OCI-LY1 (cell line): Measurements from ENCODE around the gene ST3GAL5.

Experiments
- H2AFZ ChIP-seq: fragments of 200-600 bp; sonication (generic), shearing (Covaris generic); 2 replicates; pipeline ENCODE4 v1.6.0; 2014; ENCODE audit warnings: antibody characterized with exemption, mild to moderate bottlenecking, low read length
- H3F3A ChIP-seq: fragments of 200-600 bp; sonication (generic), shearing (Covaris generic); 2 replicates; pipeline ENCODE4 v1.6.0; 2014; ENCODE audit warnings: mild to moderate bottlenecking, antibody characterized with exemption, low read length, moderate library complexity; ENCODE audit not compliant: insufficient read depth
- H3K27ac ChIP-seq: fragments of 200-600 bp; sonication (generic); 2 replicates; pipeline ENCODE4 v1.5.1; 2014; ENCODE audit warnings: low read length, mixed run types, mild to moderate bottlenecking, low read depth; ENCODE audit not compliant: poor library complexity, severe bottlenecking
- H3K27me3 ChIP-seq: fragments of 200-600 bp; sonication (generic); 2 replicates; pipeline ENCODE4 v1.6.0; 2014; ENCODE audit warnings: antibody characterized with exemption, mild to moderate bottlenecking, low read length, moderate library complexity; ENCODE audit not compliant: insufficient read depth
- H3K36me3 ChIP-seq: fragments of 200-600 bp; sonication (generic); 2 replicates; pipeline ENCODE4 v1.6.1; 2014; ENCODE audit warnings: mild to moderate bottlenecking, antibody characterized with exemption, low read length, moderate library complexity, mixed read lengths; ENCODE audit not compliant: insufficient read depth
- H3K4me1 ChIP-seq: fragments of 200-600 bp; sonication (generic); 2 replicates; pipeline ENCODE4 v1.5.1; 2014; ENCODE audit warnings: mild to moderate bottlenecking, low read length, moderate library complexity; ENCODE audit not compliant: insufficient read depth, severe bottlenecking
- H3K4me2 ChIP-seq: fragments of 200-600 bp; sonication (generic), shearing (Covaris generic); 2 replicates; pipeline ENCODE4 v1.6.1; 2014; ENCODE audit warnings: low read length
- H3K4me3 ChIP-seq: fragments of 200-600 bp; sonication (generic); 2 replicates; pipeline ENCODE4 v1.5.1; 2014; ENCODE audit warnings: low read length, low read depth, mild to moderate bottlenecking, mixed read lengths; ENCODE audit not compliant: poor library complexity, severe bottlenecking
- H3K79me2 ChIP-seq: fragments of 200-600 bp; shearing (Covaris generic); 2 replicates; pipeline ENCODE4 v1.6.1; 2016; ENCODE audit warnings: mixed run types, low read length, mixed read lengths; ENCODE audit not compliant: insufficient read depth
- H3K9ac ChIP-seq: fragments of 200-600 bp; sonication (generic), shearing (Covaris generic); 2 replicates; pipeline ENCODE4 v1.6.1; 2014; ENCODE audit warnings: mild to moderate bottlenecking, low read length, mixed read lengths
- H3K9me2 ChIP-seq: fragments of 200-600 bp; sonication (generic), shearing (Covaris generic); 2 replicates; pipeline ENCODE4 v1.6.1; 2014; ENCODE audit warnings: low read depth, mild to moderate bottlenecking, low read length, mixed read lengths
- H3K9me3 ChIP-seq: fragments of 200-600 bp; shearing (Covaris generic); 2 replicates; pipeline ENCODE4 v1.6.1; 2014; ENCODE audit warnings: low read length, mixed read lengths
- H4K20me1 ChIP-seq: fragments of 200-600 bp; sonication (generic), shearing (Covaris generic); 2 replicates; pipeline ENCODE4 v1.6.0; 2016; ENCODE audit warnings: mild to moderate bottlenecking, low read length; ENCODE audit not compliant: insufficient read depth
- EZH2 ChIP-seq: fragments of 200-600 bp; sonication (generic), shearing (Covaris generic); IDR thresholded peaks from 2 replicates; pipeline ENCODE4 v1.8.0; 2017; ENCODE audit warnings: borderline replicate concordance, mixed run types, mild to moderate bottlenecking, antibody characterized with exemption, low read length, moderate library complexity, mixed read lengths
- TF ChIP-seq, protein P1 (sequence below): fragments of 200-600 bp; sonication (generic), shearing (Covaris generic); IDR thresholded peaks from 2 replicates; pipeline ENCODE4 v1.5.1; 2017; ENCODE audit warnings: mild to moderate bottlenecking, antibody characterized with exemption, low read length, moderate library complexity, mixed read lengths

Gene ST3GAL5

DNA sequence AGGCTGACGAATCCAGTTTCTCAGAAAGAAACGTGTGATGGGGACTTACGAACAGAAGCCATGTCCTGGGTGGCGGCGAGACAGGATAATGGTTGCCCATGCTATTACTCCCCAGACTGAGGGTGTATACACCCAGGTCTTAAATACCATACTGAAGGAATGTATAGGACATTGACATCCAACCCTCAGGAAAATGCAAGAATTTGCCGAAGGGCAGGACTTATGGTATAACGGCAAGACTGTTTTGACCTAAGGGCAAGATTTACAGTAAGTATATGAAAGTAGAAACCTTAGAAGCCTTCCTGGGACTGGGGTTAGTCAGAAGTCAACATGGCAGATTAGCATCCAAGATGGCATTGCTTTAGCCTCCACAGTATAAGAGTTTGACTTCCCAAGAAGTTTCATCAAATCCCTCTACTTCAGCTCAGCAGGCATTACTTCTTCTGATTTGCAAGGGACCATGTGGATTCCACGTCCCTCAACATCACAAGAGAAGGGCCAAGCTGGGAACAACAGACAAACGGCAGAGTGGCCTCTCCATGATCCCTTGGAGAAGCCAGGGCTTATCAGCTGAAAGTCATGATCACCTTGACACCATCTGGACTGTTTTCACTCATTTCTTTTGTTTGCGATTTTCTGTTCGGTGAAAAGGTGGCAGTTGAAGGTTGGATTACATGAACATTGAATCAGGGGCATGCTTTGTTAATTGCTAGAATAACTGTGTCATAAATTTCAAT, 21.1 kb downstream of the ST3GAL5 start:
- Histone ChIP-seq H3K9ac (no peak overlapping the region), H3K79me2 (no peaks in the 10 kb centered on the region), H3K9me2 (no peaks in the 10 kb centered on the region), H3K36me3 (no peaks in the 10 kb centered on the region), H3K4me3 (no peak overlapping the region), H4K20me1 (no peaks in the 10 kb centered on the region), H3K4me2 (no peak overlapping the region), H3K9me3 (no peaks in the 10 kb centered on the region), H3K27me3 (no peaks in the 10 kb centered on the region), H3F3A (no peaks in the 10 kb centered on the region), H2AFZ (no peak overlapping the region), H3K4me1 (no peaks in the 10 kb centered on the region), H3K27ac (no peak overlapping the region)
- TF ChIP-seq, protein P1, sequence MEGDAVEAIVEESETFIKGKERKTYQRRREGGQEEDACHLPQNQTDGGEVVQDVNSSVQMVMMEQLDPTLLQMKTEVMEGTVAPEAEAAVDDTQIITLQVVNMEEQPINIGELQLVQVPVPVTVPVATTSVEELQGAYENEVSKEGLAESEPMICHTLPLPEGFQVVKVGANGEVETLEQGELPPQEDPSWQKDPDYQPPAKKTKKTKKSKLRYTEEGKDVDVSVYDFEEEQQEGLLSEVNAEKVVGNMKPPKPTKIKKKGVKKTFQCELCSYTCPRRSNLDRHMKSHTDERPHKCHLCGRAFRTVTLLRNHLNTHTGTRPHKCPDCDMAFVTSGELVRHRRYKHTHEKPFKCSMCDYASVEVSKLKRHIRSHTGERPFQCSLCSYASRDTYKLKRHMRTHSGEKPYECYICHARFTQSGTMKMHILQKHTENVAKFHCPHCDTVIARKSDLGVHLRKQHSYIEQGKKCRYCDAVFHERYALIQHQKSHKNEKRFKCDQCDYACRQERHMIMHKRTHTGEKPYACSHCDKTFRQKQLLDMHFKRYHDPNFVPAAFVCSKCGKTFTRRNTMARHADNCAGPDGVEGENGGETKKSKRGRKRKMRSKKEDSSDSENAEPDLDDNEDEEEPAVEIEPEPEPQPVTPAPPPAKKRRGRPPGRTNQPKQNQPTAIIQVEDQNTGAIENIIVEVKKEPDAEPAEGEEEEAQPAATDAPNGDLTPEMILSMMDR, result no peak
- no peak for TF ChIP-seq EZH2

DNA sequence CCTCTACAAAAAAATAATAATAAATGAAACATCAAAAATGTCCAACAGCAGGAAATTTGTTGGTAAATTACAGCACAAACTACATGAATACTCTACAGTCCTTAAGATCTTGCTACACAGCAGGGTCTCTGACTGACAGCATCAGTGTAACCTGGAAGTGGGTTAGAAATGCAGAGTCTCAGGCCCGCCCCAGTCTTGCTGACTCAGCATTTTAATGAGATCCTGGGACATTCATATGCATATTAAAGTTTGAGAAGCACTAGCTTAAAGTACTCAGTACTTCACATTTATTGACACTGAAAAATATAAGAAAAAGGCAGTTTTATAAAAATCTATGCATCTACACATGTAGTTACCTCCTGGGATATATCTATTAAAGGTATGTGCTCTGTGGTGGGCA, 21.7 kb downstream of the ST3GAL5 start:
- Histone ChIP-seq H3K9ac (no peak overlapping the region), H4K20me1 (no peaks in the 10 kb centered on the region), H3K36me3 (no peaks in the 10 kb centered on the region), H3K27me3 (no peaks in the 10 kb centered on the region), H3K9me3 (no peaks in the 10 kb centered on the region), H3K4me2 (no peak overlapping the region), H3K9me2 (no peaks in the 10 kb centered on the region), H3K27ac (no peak overlapping the region), H3K4me1 (peaks cover under 1% of the 10 kb centered on the region), H2AFZ (no peak overlapping the region), H3K79me2 (no peaks in the 10 kb centered on the region), H3F3A (no peaks in the 10 kb centered on the region), H3K4me3 (no peak overlapping the region)
- TF ChIP-seq EZH2, result no peak
- TF ChIP-seq, protein P1, result no peak

DNA sequence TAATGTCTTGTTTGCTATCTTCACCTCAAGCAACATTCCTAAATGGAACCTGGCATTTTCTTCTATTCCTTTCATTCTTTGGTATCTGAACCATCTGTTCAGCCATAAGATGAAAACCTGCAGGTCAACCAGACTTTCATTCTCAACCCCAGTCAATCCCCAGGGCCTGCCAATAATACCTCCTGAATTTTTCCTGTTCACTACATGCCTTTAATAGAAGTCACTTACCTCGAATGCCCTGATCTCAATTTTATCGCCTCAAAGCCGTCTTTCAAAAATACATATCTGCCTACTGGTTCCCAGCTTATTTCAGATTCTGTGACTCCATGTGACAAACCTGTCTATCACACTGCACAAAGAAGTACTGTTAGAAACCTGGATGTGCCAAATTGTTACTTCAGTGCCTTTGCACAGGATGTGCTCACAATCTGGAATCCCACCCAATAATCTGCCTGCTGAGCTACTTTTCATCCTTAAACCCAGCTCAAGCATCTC, 22.6 kb downstream of the ST3GAL5 start:
- no peaks in the 10 kb centered on the region for H4K20me1 ChIP-seq
- H3K9ac ChIP-seq, result no peak overlapping the region
- no peaks in the 10 kb centered on the region for H3K79me2 ChIP-seq
- no peaks in the 10 kb centered on the region for H3K36me3 ChIP-seq
- H3K27me3 ChIP-seq, result no peaks in the 10 kb centered on the region
- no peaks in the 10 kb centered on the region for H3F3A ChIP-seq
- TF ChIP-seq, protein P1, result no peak
- TF ChIP-seq EZH2, result no peak
- H3K4me2 ChIP-seq, result no peak overlapping the region
- no peaks in the 10 kb centered on the region for H3K9me2 ChIP-seq
- no peak overlapping the region for H3K27ac ChIP-seq
- H3K4me1 ChIP-seq, result peaks cover 9% of the 10 kb centered on the region
- no peaks in the 10 kb centered on the region for H3K9me3 ChIP-seq
- H2AFZ ChIP-seq, result no peak overlapping the region
- H3K4me3 ChIP-seq, result no peak overlapping the region
